ENCODE results near the gene KITLG. TPM values are rescaled to one million over a fixed set of nuclear protein-coding genes. Genes with fewer than 3 reads are reported as not detected.

Gene KITLG
- total and polyA plus RNA-seq, 2 experiments from 2014 or later: 3.1 to 10.7 TPM

DNA sequence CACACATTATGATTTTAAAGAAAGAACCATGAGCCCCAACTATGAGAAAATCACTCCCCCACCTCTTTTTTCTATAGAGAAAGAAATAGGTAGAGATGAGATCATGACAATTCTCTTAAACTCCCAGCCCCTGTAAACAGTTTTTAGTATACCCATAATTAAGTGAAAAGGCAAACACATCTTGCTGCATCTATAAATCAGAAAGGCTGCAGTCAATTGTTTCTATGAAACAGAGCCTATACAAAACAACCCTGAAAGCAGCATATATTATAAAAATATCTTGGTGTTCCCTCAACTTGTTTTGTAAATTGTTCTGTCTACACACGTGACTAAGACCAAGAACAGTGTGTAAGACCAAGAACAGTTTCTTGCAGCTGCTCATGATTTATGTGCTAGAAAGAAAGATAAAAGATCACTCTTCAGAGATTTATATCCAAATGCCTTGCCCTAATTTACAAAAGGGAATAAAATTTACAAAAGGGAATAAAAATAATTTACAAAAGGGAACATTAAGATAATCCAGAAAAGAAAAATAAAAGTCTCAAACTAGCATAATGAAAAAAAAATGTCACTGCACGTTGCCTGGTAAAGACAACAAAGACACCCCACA, 4.8 kb downstream of the KITLG start (continued):
- TF ChIP-seq, protein P1, sequence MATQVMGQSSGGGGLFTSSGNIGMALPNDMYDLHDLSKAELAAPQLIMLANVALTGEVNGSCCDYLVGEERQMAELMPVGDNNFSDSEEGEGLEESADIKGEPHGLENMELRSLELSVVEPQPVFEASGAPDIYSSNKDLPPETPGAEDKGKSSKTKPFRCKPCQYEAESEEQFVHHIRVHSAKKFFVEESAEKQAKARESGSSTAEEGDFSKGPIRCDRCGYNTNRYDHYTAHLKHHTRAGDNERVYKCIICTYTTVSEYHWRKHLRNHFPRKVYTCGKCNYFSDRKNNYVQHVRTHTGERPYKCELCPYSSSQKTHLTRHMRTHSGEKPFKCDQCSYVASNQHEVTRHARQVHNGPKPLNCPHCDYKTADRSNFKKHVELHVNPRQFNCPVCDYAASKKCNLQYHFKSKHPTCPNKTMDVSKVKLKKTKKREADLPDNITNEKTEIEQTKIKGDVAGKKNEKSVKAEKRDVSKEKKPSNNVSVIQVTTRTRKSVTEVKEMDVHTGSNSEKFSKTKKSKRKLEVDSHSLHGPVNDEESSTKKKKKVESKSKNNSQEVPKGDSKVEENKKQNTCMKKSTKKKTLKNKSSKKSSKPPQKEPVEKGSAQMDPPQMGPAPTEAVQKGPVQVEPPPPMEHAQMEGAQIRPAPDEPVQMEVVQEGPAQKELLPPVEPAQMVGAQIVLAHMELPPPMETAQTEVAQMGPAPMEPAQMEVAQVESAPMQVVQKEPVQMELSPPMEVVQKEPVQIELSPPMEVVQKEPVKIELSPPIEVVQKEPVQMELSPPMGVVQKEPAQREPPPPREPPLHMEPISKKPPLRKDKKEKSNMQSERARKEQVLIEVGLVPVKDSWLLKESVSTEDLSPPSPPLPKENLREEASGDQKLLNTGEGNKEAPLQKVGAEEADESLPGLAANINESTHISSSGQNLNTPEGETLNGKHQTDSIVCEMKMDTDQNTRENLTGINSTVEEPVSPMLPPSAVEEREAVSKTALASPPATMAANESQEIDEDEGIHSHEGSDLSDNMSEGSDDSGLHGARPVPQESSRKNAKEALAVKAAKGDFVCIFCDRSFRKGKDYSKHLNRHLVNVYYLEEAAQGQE (IDR thresholded peaks at IDR 0.05; ENCODE audit: unreplicated experiment): no peak
- no peak for TF ChIP-seq STAT1 (IDR thresholded peaks at IDR 0.05; ENCODE audit: unreplicated experiment)

DNA sequence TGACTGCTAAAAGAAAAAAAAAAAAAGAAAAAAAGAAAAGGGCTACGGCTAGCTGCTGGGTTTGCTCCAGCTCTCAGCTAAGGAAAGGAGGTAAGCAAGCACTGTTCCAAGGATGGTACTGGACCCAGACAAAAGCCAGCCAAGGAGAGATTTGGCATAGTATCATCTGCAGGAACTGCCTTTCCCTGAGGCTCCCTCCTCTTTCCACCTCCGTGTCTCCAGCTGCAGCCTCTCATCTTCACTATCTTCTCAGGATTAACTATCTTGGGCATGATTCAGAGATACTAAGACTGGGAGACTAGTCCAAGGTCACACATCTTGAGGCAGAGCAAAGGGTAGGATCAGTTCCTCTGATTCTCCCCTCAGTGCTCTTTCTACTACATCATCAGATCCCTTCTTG, 6.0 kb downstream of the KITLG start:
- TF ChIP-seq ZNF462 (CRISPR knock-in tag; IDR thresholded peaks at IDR 0.05): no peak
- TF ChIP-seq STAT1 (IDR thresholded peaks at IDR 0.05; ENCODE audit: unreplicated experiment): no peak
- TF ChIP-seq CREB1 (CRISPR knock-in tag; IDR thresholded peaks at IDR 0.05; ENCODE audit: low read depth): no peak
- no peak for TF ChIP-seq POLR2AphosphoS5 (IDR thresholded peaks at IDR 0.05; ENCODE audit: low read depth)
- TF ChIP-seq, protein P2, sequence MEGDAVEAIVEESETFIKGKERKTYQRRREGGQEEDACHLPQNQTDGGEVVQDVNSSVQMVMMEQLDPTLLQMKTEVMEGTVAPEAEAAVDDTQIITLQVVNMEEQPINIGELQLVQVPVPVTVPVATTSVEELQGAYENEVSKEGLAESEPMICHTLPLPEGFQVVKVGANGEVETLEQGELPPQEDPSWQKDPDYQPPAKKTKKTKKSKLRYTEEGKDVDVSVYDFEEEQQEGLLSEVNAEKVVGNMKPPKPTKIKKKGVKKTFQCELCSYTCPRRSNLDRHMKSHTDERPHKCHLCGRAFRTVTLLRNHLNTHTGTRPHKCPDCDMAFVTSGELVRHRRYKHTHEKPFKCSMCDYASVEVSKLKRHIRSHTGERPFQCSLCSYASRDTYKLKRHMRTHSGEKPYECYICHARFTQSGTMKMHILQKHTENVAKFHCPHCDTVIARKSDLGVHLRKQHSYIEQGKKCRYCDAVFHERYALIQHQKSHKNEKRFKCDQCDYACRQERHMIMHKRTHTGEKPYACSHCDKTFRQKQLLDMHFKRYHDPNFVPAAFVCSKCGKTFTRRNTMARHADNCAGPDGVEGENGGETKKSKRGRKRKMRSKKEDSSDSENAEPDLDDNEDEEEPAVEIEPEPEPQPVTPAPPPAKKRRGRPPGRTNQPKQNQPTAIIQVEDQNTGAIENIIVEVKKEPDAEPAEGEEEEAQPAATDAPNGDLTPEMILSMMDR (conservative IDR thresholded peaks at IDR 0.05; ENCODE audit: low read depth in 2 of 2): no peak
- TF ChIP-seq ZNF331 (CRISPR knock-in tag; IDR thresholded peaks at IDR 0.05; ENCODE audit: low read depth): no peak
- no peak for TF ChIP-seq NANOG (IDR thresholded peaks at IDR 0.05; ENCODE audit: borderline replicate concordance)
- TF ChIP-seq EZH2 (IDR thresholded peaks at IDR 0.05; ENCODE audit: low read depth, unreplicated experiment): no peak
- TF ChIP-seq, protein P1 (IDR thresholded peaks at IDR 0.05; ENCODE audit: unreplicated experiment): no peak
- H3K36me3 Mint-ChIP-seq (ENCODE audit: low read depth): no peaks in the 10 kb centered on the region
- ATAC-seq (no peak), DNase-seq (ENCODE audit: low spot score) (no peak)
- no peak overlapping the region; the same call in 2 of the 3 replicates for H3K4me3 Mint-ChIP-seq
- no peaks in the 10 kb centered on the region for H3F3A ChIP-seq (replicated peaks; ENCODE audit: low read depth)
- H2AFZ ChIP-seq: no peak overlapping the region
- H3K4me1 Mint-ChIP-seq: peaks cover 62% of the 10 kb centered on the region
- no peaks in the 10 kb centered on the region for H3K36me3 ChIP-seq (ENCODE audit: insufficient read depth)
- H3K4me1 ChIP-seq (ENCODE audit: insufficient read depth): peaks cover 60% of the 10 kb centered on the region
- peaks cover 9% of the 10 kb centered on the region; the same call in 1 of the 2 replicates for H4K20me1 ChIP-seq (replicated peaks; ENCODE audit: insufficient read depth)
- peak overlapping the region; percentile 33; the same call in 1 of the 2 replicates for H3K27ac Mint-ChIP-seq
- no peaks in the 10 kb centered on the region for H3K9me2 ChIP-seq (ENCODE audit: insufficient read depth)
- H3K27me3 Mint-ChIP-seq (ENCODE audit: insufficient read depth, low read depth, poor library complexity): peaks cover 5% of the 10 kb centered on the region
- peaks cover 20% of the 10 kb centered on the region for H3K27me3 ChIP-seq (ENCODE audit: insufficient read depth)
- no peak overlapping the region for H3K27ac ChIP-seq (ENCODE audit: low read depth)
- H3K79me2 ChIP-seq (replicated peaks; ENCODE audit: insufficient read depth): peaks cover 30% of the 10 kb centered on the region
- peak overlapping the region; percentile 37; the same call in 1 of the 2 replicates for H3K4me2 ChIP-seq
- no peak overlapping the region for H3K4me3 ChIP-seq
- H3K9me3 Mint-ChIP-seq: no peaks in the 10 kb centered on the region

Data from GM23338 (cell line).